GM11168 (cell line): Measurements from ENCODE around the gene LRRC75A.

Source experiments
- in situ Hi-C: fragments of 300-500 bp; cut with MboI; formaldehyde crosslinking; loops from one replicate; pipeline ENCODE4 v1.12.0; 2022; ENCODE audit warnings: low sequenced_read_pairs; ENCODE audit not compliant: unreplicated experiment

LRRC75A gene

GRCh38 chr17:16438557-16439302 is 53.3 kb downstream of the LRRC75A start:
- in situ Hi-C loops, result no loop called here

GRCh38 chr17:16438173-16438556 is 53.8 kb downstream of the LRRC75A start:
- in situ Hi-C loops, result no loop called here

- in situ Hi-C loops, result no loop called here
Measured at GRCh38 chr17:16437083-16437482, 54.9 kb downstream of the LRRC75A start.

GRCh38 chr17:16435925-16436886 is 55.8 kb downstream of the LRRC75A start:
- in situ Hi-C loops, result no loop called here

- in situ Hi-C loops, result no loop called here
Measured at GRCh38 chr17:16434662-16435061, 57.3 kb downstream of the LRRC75A start.

GRCh38 chr17:16433514-16433913 is 58.5 kb downstream of the LRRC75A start:
- in situ Hi-C loops, result no loop called here

- in situ Hi-C loops, result no loop called here
Measured at GRCh38 chr17:16432017-16432416, 60.0 kb downstream of the LRRC75A start.

- in situ Hi-C loops, result no loop called here
Measured at GRCh38 chr17:16430650-16431049, 61.3 kb downstream of the LRRC75A start.

- in situ Hi-C loops, result no loop called here
Measured at GRCh38 chr17:16429083-16429482, 62.9 kb downstream of the LRRC75A start.

GRCh38 chr17:16428098-16428882 is 63.7 kb downstream of the LRRC75A start:
- in situ Hi-C loops, result no loop called here

- in situ Hi-C loops, result no loop called here
Measured at GRCh38 chr17:16427020-16427419, 65.0 kb downstream of the LRRC75A start.

- in situ Hi-C loops, result no loop called here
Measured at GRCh38 chr17:16425698-16426659, 66.0 kb downstream of the LRRC75A start.

- in situ Hi-C loops, result no loop called here
Measured at GRCh38 chr17:16425202-16425601, 66.8 kb downstream of the LRRC75A start.

- in situ Hi-C loops, result no loop called here
Measured at GRCh38 chr17:16423226-16423872, 68.6 kb downstream of the LRRC75A start.

- in situ Hi-C loops, result no loop called here
Measured at GRCh38 chr17:16422416-16422815, 69.6 kb downstream of the LRRC75A start.

GRCh38 chr17:16419929-16420271 is 72.1 kb downstream of the LRRC75A start:
- in situ Hi-C loops, result loop anchor here (5.0 kb wide), 1 partner anchor 43 kb away; no protein-coding TSS in a partner anchor

GRCh38 chr17:16419074-16419928 is 72.7 kb downstream of the LRRC75A start:
- in situ Hi-C loops, result loop anchor here (5.0 kb wide), 1 partner anchor 42 kb away; no protein-coding TSS in a partner anchor

GRCh38 chr17:16418685-16419068 is 73.3 kb downstream of the LRRC75A start:
- in situ Hi-C loops, result loop anchor here (5.0 kb wide), 1 partner anchor 41 kb away; no protein-coding TSS in a partner anchor
